Spleen (tissue), 11 donors: ENCODE measurements around the gene AQP5. TPM values are rescaled to one million over a fixed set of nuclear protein-coding genes. Genes with fewer than 3 reads are reported as not detected.

ENCODE experiments used
- DNase-seq: peaks from one replicate; pipeline ENCODE4 v3.0.0-alpha.2; 2020
- H3K27ac ChIP-seq, 8 donors: fragments of 200-600 bp; sonication (generic) in 7 of 8; 1 replicate in 4 of 8; 2 replicates in 4 of 8; pipeline versions ENCODE4 v1.5.0 to v1.8.0; 2016 to 2021; ENCODE audit warnings: inconsistent platforms in 4 of 8, mild to moderate bottlenecking in 4 of 8, moderate library complexity in 1 of 8
- H3K27me3 ChIP-seq, 7 donors: fragments of 200-600 bp; sonication (generic) in 6 of 7; replicated peaks in 1 of 7; 1 replicate in 4 of 7; 2 replicates in 3 of 7; pipeline versions ENCODE4 v1.5.0 to v1.8.0; 2016 to 2021; ENCODE audit warnings: inconsistent platforms in 3 of 7, mild to moderate bottlenecking in 1 of 7
- H3K36me3 ChIP-seq, 6 donors: fragments of 200-600 bp; sonication (generic) in 5 of 6; 1 replicate in 4 of 6; 2 replicates in 2 of 6; pipeline versions ENCODE4 v1.5.0 to v1.8.0; 2016 to 2021; ENCODE audit warnings: inconsistent platforms in 2 of 6
- H3K4me1 ChIP-seq, 6 donors: fragments of 200-600 bp; sonication (generic) in 5 of 6; 1 replicate in 3 of 6; 2 replicates in 3 of 6; pipeline versions ENCODE4 v1.5.0 to v1.8.0; 2016 to 2021; ENCODE audit warnings: inconsistent platforms in 3 of 6
- H3K4me3 ChIP-seq, 8 donors: fragments of 200-600 bp; sonication (generic) in 7 of 8; 1 replicate in 4 of 8; 2 replicates in 4 of 8; pipeline versions ENCODE4 v1.5.0 to v1.8.0; 2016 to 2021; ENCODE audit warnings: inconsistent platforms in 4 of 8, mild to moderate bottlenecking in 4 of 8, moderate library complexity in 2 of 8
- H3K9me3 ChIP-seq, 8 donors: fragments of 200-600 bp; sonication (generic) in 7 of 8; 1 replicate in 4 of 8; 2 replicates in 4 of 8; pipeline versions ENCODE4 v1.5.0 to v1.8.0; 2016 to 2021; ENCODE audit warnings: inconsistent platforms in 4 of 8
- POLR2AphosphoS5 ChIP-seq, 3 donors: sonication (generic); formaldehyde crosslinking; IDR thresholded peaks; one replicate each; pipeline ENCODE4 v1.5.1; 2017; ENCODE audit warnings: antibody characterized with exemption in 3 of 3
- WGBS, 5 donors: extraction: QIAGEN DNeasy Blood & Tissue Kit in 3 of 5; methylation state at CpG; one replicate each; pipeline versions ENCODE4 v1.1.5 to v1.1.7; 2013 to 2018; 5-methylcytosine and 5-hydroxymethylcytosine counted together
- intact Hi-C: fragments of 100-400 bp; cut with DNase I; formaldehyde crosslinking; loops from one replicate; pipeline ENCODE4 v1.15.0; 2023; ENCODE audit warnings: low total_unique reads
- polyA plus RNA-seq, 3 donors: library from polyadenylated mRNA; stranded (reverse); fragments of 200-250 nt; gene quantifications; one replicate each; pipeline ENCODE4 v1.2.1, GENCODE V29; 2013
- total RNA-seq, 7 donors: library from RNA; depleted of rRNA in 3 of 7; stranded (reverse); fragments of >200 nt in 3 of 7; fragmentation: NEBNext Ultra II Directional in 4 of 7; extraction: Animal tissue kit (Norgen Biotek cat#: 25700) in 4 of 7; gene quantifications; one replicate each; pipeline versions ENCODE4 v1.1.0 to v1.2.1, GENCODE V29; 2016 to 2021
- donor health status: healthy with polysubstance abuse.
- donor health status: DM: no; HTN: no; CAD: no; lungs with moderate emphysema.
- donor health status: DM: no; HTN: no; CAD: no.
- donor health status: Bipolar disorder and iron deficiency.
- donor health status: healthy.
- donor health status: DM: no; HTN: no; CAD: no.
- donor health status: DM: yes; HTN: yes; CAD: no.

The AQP5 gene
- total and polyA plus RNA-seq, 10 donors = 0.05 to 0.46 (median 0.30) TPM; not detected in 5

- H3K27me3 ChIP-seq = no peaks in the 10 kb centered on the region
- no peak for TF ChIP-seq POLR2AphosphoS5 (IDR thresholded peaks at IDR 0.05)
- WGBS, 5 donors = 86 to 96% (median 91%) methylated on average over 3 of the region's 3 CpGs
- DNase-seq = no peak
- no peaks in the 10 kb centered on the region for H3K9me3 ChIP-seq
- no peak overlapping the region for H3K4me3 ChIP-seq
- intact Hi-C loops = no loop called here
- peaks cover 0 to 48% (median 0%) of the 10 kb centered on the region in 6 donors for H3K36me3 ChIP-seq
- no peak overlapping the region for H3K27ac ChIP-seq
- H3K4me1 ChIP-seq = peaks cover 0 to 20% (median 0%) of the 10 kb centered on the region in 6 donors
Observed at GRCh38 chr12:50014342-50014741, 52.7 kb downstream of the AQP5 start.

Other genes starting within 250 kb of the AQP5 start
- gene TMBIM6, start 220.3 kb upstream of the AQP5 start, total RNA-seq = 100 to 1,000 TPM; 338 to 437 (median 396) TPM
- 100 to 1,000 TPM; 100 to 130 (median 106) TPM for gene TMBIM6, start 220.3 kb upstream of the AQP5 start, polyA plus RNA-seq
- 10 to 100 TPM; 19.9 to 29.4 (median 23.6) TPM for gene NCKAP5L, start 133.5 kb upstream of the AQP5 start, total RNA-seq
- 10 to 100 TPM in 1 of 3 donors, 1 to 10 TPM in 2; 3.6 to 15.3 (median 7.0) TPM for gene NCKAP5L, start 133.5 kb upstream of the AQP5 start, polyA plus RNA-seq
- gene BCDIN3D, start 118.8 kb upstream of the AQP5 start, total RNA-seq = 1 to 10 TPM; 4.8 to 7.4 (median 5.3) TPM
- 1 to 10 TPM; 3.3 to 5.1 (median 4.6) TPM for gene BCDIN3D, start 118.8 kb upstream of the AQP5 start, polyA plus RNA-seq
- 1 to 10 TPM in 4 of 7 donors, under 1 TPM in 2, not detected in 1; 0.09 to 3.2 (median 1.7) TPM for gene FAIM2, start 58.0 kb upstream of the AQP5 start, total RNA-seq
- gene FAIM2, start 58.0 kb upstream of the AQP5 start, polyA plus RNA-seq = under 1 TPM; 0.04 to 0.19 (median 0.17) TPM
- gene AQP2, start 11.1 kb upstream of the AQP5 start, total RNA-seq = not detected
- gene AQP2, start 11.1 kb upstream of the AQP5 start, polyA plus RNA-seq = not detected
- under 1 TPM in 1 of 7 donors, not detected in 6; 0.36 TPM for gene AQP6, start 11.1 kb downstream of the AQP5 start, total RNA-seq
- under 1 TPM in 1 of 3 donors, not detected in 2; 0.03 TPM for gene AQP6, start 11.1 kb downstream of the AQP5 start, polyA plus RNA-seq
- gene RACGAP1, start 63.6 kb downstream of the AQP5 start, total RNA-seq = 10 to 100 TPM in 4 of 7 donors, 1 to 10 TPM in 3; 8.1 to 21.1 (median 11.3) TPM
- gene RACGAP1, start 63.6 kb downstream of the AQP5 start, polyA plus RNA-seq = 1 to 10 TPM; 3.4 to 6.9 (median 5.8) TPM
- 1 to 10 TPM in 2 of 7 donors, under 1 TPM in 5; 0.26 to 1.3 (median 0.54) TPM for gene ASIC1, start 95.7 kb downstream of the AQP5 start, total RNA-seq
- gene ASIC1, start 95.7 kb downstream of the AQP5 start, polyA plus RNA-seq = under 1 TPM; 0.16 to 0.33 (median 0.22) TPM
- gene SMARCD1, start 123.5 kb downstream of the AQP5 start, total RNA-seq = 10 to 100 TPM; 47.3 to 85.7 (median 60.3) TPM
- 10 to 100 TPM; 17.4 to 25.3 (median 18.1) TPM for gene SMARCD1, start 123.5 kb downstream of the AQP5 start, polyA plus RNA-seq
- under 1 TPM in 6 of 7 donors, not detected in 1; 0.13 to 0.79 (median 0.45) TPM for gene GPD1, start 142.1 kb downstream of the AQP5 start, total RNA-seq
- gene GPD1, start 142.1 kb downstream of the AQP5 start, polyA plus RNA-seq = under 1 TPM; 0.44 to 0.72 (median 0.48) TPM
- gene COX14, start 150.4 kb downstream of the AQP5 start, total RNA-seq = 10 to 100 TPM; 45.9 to 68.2 (median 52.7) TPM
- 100 to 1,000 TPM in 1 of 3 donors, 10 to 100 TPM in 2; 75.5 to 116 (median 81.9) TPM for gene COX14, start 150.4 kb downstream of the AQP5 start, polyA plus RNA-seq
- 10 to 100 TPM; 21.8 to 55.9 (median 41.3) TPM for gene CERS5, start 205.5 kb downstream of the AQP5 start, total RNA-seq
- gene CERS5, start 205.5 kb downstream of the AQP5 start, polyA plus RNA-seq = 10 to 100 TPM; 40.3 to 90.8 (median 58.1) TPM